Activated gamma-delta T cell treated with Interleukin-2 at 50 U/mL for 16 hours (primary cell): ENCODE data around the gene BCKDK.
"Not testable (repeated sequence)": the region's sequence is repeated elsewhere in the genome, so short reads cannot be mapped to it uniquely, and the experiment has no call there.

ENCODE experiments used
- DNase-seq: peaks from one replicate; pipeline ENCODE4 v3.0.0-alpha.2; 2020

The BCKDK gene

GRCh38 chr16:31100876-31101641 is 7.1 kb upstream of the BCKDK start:
- not testable (repeated sequence) for DNase-seq

GRCh38 chr16:31105677-31106213 is 2.4 kb upstream of the BCKDK start:
- peak; percentile 80 for DNase-seq

GRCh38 chr16:31106509-31107464 is 1.4 kb upstream of the BCKDK start:
- DNase-seq = no peak

GRCh38 chr16:31107465-31107867 is 720 bp upstream of the BCKDK start:
- DNase-seq = no peak

- DNase-seq = no peak
These were observed 790 bp downstream of the BCKDK start for GRCh38 chr16:31108794-31109558.

GRCh38 chr16:31109622-31110021 is 1.4 kb downstream of the BCKDK start:
- DNase-seq = no peak

- no peak for DNase-seq
These were observed 2.2 kb downstream of the BCKDK start for GRCh38 chr16:31110106-31111034.

- DNase-seq = no peak
These were observed 3.8 kb downstream of the BCKDK start for GRCh38 chr16:31111881-31112466.

- DNase-seq = no peak
These were observed 4.5 kb downstream of the BCKDK start for GRCh38 chr16:31112711-31113110.

- DNase-seq = no peak
These were observed 5.2 kb downstream of the BCKDK start for GRCh38 chr16:31113121-31114120.

- no peak for DNase-seq
These were observed 6.3 kb downstream of the BCKDK start for GRCh38 chr16:31114468-31114867.

- DNase-seq = peak; percentile 96
These were observed 9.4 kb downstream of the BCKDK start, which contains the start of gene KAT8 for GRCh38 chr16:31117384-31118222. Gene KAT8, plus strand, starts transcription at chr16:31117664. Its CDS starts 18 bp downstream, at chr16:31117682.

GRCh38 chr16:31118223-31119155 is 10.3 kb downstream of the BCKDK start:
- DNase-seq = no peak

- no peak for DNase-seq
These were observed 11.9 kb downstream of the BCKDK start for GRCh38 chr16:31120129-31120528.

- no peak for DNase-seq
These were observed 17.7 kb downstream of the BCKDK start for GRCh38 chr16:31125844-31126243.

- no peak for DNase-seq
These were observed 19.0 kb downstream of the BCKDK start for GRCh38 chr16:31127182-31127581.

GRCh38 chr16:31128711-31129567 is 20.8 kb downstream of the BCKDK start:
- no peak for DNase-seq
